Osteocyte (in vitro differentiated cells): ENCODE data around the gene GPC1. TPM values are rescaled to one million over a fixed set of nuclear protein-coding genes. Genes with fewer than 3 reads are reported as not detected.

ENCODE experiments used
- DNase-seq: peaks from one replicate; pipeline ENCODE4 v3.0.0; 2021; ENCODE audit warnings: mixed read lengths; ENCODE audit not compliant: unreplicated experiment; ENCODE audit errors: extremely low spot score
- H3K27ac Mint-ChIP-seq: one replicate; pipeline ENCODE4 v1.8.0; 2021; ENCODE audit warnings: mild to moderate bottlenecking, mixed read lengths; ENCODE audit not compliant: unreplicated experiment
- H3K27me3 Mint-ChIP-seq: one replicate; pipeline ENCODE4 v1.8.0; 2021; ENCODE audit warnings: mixed read lengths; ENCODE audit not compliant: unreplicated experiment
- H3K36me3 Mint-ChIP-seq: one replicate; pipeline ENCODE4 v1.8.0; 2021; ENCODE audit warnings: mixed read lengths; ENCODE audit not compliant: unreplicated experiment
- H3K4me1 Mint-ChIP-seq: one replicate; pipeline ENCODE4 v1.8.0; 2021; ENCODE audit warnings: mixed read lengths; ENCODE audit not compliant: unreplicated experiment
- H3K4me3 Mint-ChIP-seq: one replicate; pipeline ENCODE4 v1.8.0; 2021; ENCODE audit warnings: mild to moderate bottlenecking, moderate library complexity, mixed read lengths; ENCODE audit not compliant: unreplicated experiment
- H3K9me3 Mint-ChIP-seq: one replicate; pipeline ENCODE4 v1.8.0; 2021; ENCODE audit warnings: mixed read lengths; ENCODE audit not compliant: unreplicated experiment
- total RNA-seq: library from RNA; stranded (reverse); gene quantifications from 2 replicates; pipeline ENCODE4 v1.2.1, GENCODE V29; 2021
- TF ChIP-seq, protein P1 (sequence below): fragments of 200-600 bp; sonication (generic); IDR thresholded peaks from 2 replicates; pipeline ENCODE4 v1.5.0; 2021; ENCODE audit warnings: antibody characterized with exemption, mild to moderate bottlenecking, moderate library complexity

Gene GPC1
- total RNA-seq, 1 donor from 2014 or later = 148 TPM

DNA sequence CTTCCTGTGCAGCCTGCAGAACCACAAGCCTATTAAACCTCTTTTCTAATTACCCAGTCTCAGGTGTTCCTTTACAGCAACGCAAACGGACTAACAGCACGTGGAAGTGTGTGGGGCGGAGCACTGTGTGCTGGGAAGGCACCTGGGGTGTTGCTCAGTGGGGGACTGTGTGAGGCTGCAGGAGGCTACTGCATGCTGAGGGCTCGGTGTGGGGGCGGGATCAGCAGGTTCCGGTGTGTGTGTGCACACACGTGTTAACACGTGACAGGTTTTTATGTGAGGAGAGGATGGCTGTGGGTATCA is 63.4 kb downstream of the GPC1 start:
- H3K4me3 Mint-ChIP-seq = no peak overlapping the region
- DNase-seq = peak; percentile 83
- H3K27ac Mint-ChIP-seq = no peak overlapping the region
- no peaks in the 10 kb centered on the region for H3K4me1 Mint-ChIP-seq
- H3K9me3 Mint-ChIP-seq = peaks cover 5% of the 10 kb centered on the region
- TF ChIP-seq, protein P1, sequence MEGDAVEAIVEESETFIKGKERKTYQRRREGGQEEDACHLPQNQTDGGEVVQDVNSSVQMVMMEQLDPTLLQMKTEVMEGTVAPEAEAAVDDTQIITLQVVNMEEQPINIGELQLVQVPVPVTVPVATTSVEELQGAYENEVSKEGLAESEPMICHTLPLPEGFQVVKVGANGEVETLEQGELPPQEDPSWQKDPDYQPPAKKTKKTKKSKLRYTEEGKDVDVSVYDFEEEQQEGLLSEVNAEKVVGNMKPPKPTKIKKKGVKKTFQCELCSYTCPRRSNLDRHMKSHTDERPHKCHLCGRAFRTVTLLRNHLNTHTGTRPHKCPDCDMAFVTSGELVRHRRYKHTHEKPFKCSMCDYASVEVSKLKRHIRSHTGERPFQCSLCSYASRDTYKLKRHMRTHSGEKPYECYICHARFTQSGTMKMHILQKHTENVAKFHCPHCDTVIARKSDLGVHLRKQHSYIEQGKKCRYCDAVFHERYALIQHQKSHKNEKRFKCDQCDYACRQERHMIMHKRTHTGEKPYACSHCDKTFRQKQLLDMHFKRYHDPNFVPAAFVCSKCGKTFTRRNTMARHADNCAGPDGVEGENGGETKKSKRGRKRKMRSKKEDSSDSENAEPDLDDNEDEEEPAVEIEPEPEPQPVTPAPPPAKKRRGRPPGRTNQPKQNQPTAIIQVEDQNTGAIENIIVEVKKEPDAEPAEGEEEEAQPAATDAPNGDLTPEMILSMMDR = no peak
- H3K36me3 Mint-ChIP-seq = peaks cover 22% of the 10 kb centered on the region
- no peaks in the 10 kb centered on the region for H3K27me3 Mint-ChIP-seq

DNA sequence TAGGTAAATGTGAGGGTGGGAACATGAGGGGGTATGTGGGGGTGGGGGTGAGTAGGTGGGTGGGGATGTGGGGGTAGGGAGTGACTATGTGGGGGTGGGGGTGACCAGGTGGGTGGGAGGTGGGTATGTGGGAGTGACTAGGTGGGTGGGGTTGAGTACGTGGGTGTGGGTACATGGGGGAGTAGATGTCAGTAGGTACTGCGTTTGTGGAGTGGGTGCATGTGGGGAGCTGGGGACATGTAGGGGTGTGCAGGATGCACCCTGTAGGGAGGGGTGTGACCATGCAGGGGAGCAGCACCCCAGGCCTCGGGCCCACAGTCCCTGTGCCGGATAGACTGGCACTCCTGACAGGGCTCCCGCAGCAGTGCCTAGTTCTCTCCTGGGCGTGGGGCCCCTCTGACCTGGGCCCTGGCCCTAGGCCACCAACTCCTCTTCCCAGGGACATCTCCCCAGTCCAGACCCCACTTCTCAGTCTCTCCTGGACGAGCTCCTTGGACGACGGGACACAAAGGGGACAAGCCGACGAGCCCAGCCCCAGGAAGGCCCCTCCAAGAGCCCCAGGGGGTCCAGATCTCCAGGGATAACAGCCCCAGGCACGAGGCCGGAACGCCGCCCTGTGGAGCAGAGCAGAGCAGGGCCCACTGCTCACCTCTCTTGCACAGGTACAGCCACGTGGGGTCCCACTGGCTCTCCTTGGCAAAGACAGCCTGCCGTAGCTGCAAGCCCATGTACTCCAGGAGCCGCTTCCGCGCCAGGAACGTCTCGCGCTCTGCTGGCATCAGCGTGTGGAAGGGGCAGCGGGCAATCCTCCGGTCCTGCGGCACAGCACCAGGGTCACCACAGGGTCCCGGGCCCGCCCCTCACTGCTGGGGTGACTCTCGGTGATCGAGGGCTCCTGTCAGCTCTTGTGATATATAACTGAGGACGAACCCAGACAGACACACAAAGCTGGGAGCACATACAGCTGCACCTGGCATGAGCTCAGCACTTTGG is 64.1 kb downstream of the GPC1 start:
- H3K4me1 Mint-ChIP-seq = no peaks in the 10 kb centered on the region
- no peak overlapping the region for H3K27ac Mint-ChIP-seq
- DNase-seq = peak; percentile 80
- TF ChIP-seq, protein P1 = no peak
- H3K27me3 Mint-ChIP-seq = no peaks in the 10 kb centered on the region
- no peak overlapping the region for H3K4me3 Mint-ChIP-seq
- peaks cover 5% of the 10 kb centered on the region for H3K9me3 Mint-ChIP-seq
- peaks cover 22% of the 10 kb centered on the region for H3K36me3 Mint-ChIP-seq

DNA sequence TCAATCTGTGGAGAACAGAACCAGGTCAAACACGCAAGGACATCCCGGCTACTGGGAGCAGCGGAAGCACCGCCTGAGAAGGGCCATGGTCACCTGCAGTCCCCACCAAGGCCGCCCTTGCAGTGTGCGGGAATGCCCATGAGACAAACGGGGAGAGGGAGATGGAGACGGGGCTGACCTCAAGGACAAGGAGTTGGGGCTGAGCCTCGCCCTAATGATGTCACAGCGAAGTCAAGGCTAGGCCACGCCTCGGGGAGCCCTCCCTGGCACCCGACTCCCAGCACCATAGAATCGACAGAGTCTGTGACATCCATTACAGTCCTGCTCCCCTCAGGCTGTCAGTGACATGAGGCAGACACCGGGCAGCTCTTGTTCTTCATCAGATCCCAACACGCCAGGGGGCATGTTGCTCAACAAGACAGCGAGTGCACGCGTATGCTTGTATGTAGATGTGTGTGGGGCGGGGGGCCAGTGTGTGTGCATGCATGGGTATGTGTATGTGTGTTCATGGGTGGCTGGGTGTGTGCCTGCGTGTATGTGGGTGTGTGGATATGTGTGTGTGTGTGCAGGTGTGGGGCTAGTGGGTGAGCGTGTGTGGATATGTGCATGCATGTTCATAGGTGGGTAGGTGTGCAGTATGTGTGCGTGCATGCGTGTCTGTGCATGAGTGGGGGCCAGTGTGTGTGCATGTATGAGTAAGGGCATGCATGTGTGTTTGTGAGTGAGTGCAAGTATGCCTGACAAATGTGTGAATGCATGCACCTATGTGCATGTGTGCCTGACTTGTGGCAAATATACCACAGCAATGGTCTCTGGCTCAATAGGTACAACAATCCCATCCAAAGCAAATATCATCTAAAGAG is 65.3 kb downstream of the GPC1 start:
- Mint-ChIP-seq H3K4me3 (no peak overlapping the region), H3K27ac (no peak overlapping the region)

DNA sequence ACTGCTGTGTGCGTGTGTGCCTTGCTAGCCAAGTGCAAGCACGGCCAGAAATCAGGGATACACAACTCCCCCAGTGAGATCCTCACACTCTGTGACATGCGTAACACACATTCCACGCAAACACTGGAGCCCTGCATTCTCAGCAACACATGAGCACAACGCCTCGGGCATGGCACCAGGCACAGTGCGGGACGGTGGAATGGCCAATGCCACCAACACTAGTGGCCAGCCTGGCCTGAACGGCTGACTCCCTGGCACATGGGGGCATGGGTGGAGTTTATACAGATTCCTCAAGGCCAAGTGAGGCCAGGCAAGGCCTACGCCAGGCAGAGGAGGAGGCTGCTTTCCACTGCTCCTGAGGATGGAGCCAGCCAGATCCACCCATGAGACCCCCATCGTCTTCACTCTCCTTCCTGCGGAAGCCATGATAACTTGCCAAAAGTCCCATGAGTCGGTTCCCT is 66.1 kb downstream of the GPC1 start:
- no peak overlapping the region for H3K4me3 Mint-ChIP-seq
- peaks cover 12% of the 10 kb centered on the region for H3K36me3 Mint-ChIP-seq
- peak; percentile 77 for DNase-seq
- no peaks in the 10 kb centered on the region for H3K4me1 Mint-ChIP-seq
- H3K27ac Mint-ChIP-seq = no peak overlapping the region
- no peaks in the 10 kb centered on the region for H3K27me3 Mint-ChIP-seq
- TF ChIP-seq, protein P1 = no peak
- H3K9me3 Mint-ChIP-seq = no peaks in the 10 kb centered on the region

More for the DNA sequence above, 65.3 kb downstream of the GPC1 start:
- TF ChIP-seq, protein P1 = no peak
- Mint-ChIP-seq H3K9me3 (no peaks in the 10 kb centered on the region), H3K4me1 (no peaks in the 10 kb centered on the region), H3K36me3 (peaks cover 19% of the 10 kb centered on the region), H3K27me3 (no peaks in the 10 kb centered on the region)
- DNase-seq = peak; percentile 79

DNA sequence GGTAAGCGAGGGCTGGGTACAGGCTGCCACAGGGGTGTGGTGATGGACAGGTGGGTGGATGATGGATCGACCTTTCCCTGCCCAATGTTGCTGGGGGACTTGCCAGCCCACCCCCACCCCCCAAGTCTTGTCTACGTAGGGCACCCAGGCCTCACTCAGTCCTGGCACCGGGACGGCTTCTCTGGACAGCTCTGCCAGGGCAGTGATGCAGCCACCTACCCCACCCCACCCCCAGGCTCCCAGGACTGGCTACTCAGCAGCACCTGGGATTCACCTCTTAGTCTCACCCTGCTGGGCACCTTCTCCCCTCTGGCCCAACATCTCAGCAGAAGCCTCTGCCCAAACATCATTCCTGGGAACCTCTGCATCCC is 66.6 kb downstream of the GPC1 start:
- H3K9me3 Mint-ChIP-seq = no peaks in the 10 kb centered on the region
- TF ChIP-seq, protein P1 = no peak
- peaks cover 9% of the 10 kb centered on the region for H3K36me3 Mint-ChIP-seq
- H3K27ac Mint-ChIP-seq = no peak overlapping the region
- H3K4me1 Mint-ChIP-seq = no peaks in the 10 kb centered on the region
- no peak for DNase-seq
- H3K4me3 Mint-ChIP-seq = no peak overlapping the region
- no peaks in the 10 kb centered on the region for H3K27me3 Mint-ChIP-seq
